ENCODE data around the gene CSRP1.

The CSRP1 gene

GRCh38 chr1:201459052-201459451 is 47.9 kb downstream of the CSRP1 start:
- H3K27me3 Mint-ChIP-seq (ENCODE audit: low read depth), result peaks cover 19% of the 10 kb centered on the region
- H3K36me3 Mint-ChIP-seq (ENCODE audit: low read depth), result peaks cover 1% of the 10 kb centered on the region
- no peak overlapping the region for H3K27ac Mint-ChIP-seq
- peaks cover 7% of the 10 kb centered on the region for H3K4me1 Mint-ChIP-seq (ENCODE audit: low read depth)
- no peak overlapping the region for H3K4me3 Mint-ChIP-seq
- H3K9me3 Mint-ChIP-seq, result no peaks in the 10 kb centered on the region

DNA sequence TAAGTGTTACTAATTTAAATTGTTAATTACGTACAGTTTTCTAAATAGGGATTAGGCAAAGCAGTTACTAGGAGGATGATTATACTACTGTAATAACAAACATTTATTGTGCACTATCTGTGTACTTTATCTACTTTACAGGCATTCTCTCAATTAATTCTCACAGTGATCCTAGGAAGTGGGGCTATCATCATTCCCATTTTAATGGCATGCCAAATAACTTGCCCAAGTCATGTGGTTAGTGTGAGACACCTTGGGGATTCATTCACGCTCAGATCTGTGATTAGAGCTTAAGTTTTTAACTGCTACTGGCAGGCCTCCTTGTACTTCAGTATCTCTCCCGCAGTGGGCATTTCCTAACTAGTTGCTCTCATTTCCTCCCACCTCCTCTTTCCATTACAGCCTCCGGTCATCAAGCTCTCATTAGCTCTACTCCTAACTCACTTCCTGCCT is 49.4 kb downstream of the CSRP1 start:
- Mint-ChIP-seq H3K9me3 (no peaks in the 10 kb centered on the region), H3K36me3 (ENCODE audit: low read depth) (no peaks in the 10 kb centered on the region), H3K4me1 (ENCODE audit: low read depth) (peaks cover 17% of the 10 kb centered on the region), H3K4me3 (no peak overlapping the region), H3K27ac (no peak overlapping the region), H3K27me3 (ENCODE audit: low read depth) (peaks cover 19% of the 10 kb centered on the region)

- Mint-ChIP-seq H3K27ac (no peak overlapping the region), H3K4me3 (no peak overlapping the region), H3K4me1 (ENCODE audit: low read depth) (peaks cover 20% of the 10 kb centered on the region), H3K36me3 (ENCODE audit: low read depth) (no peaks in the 10 kb centered on the region), H3K27me3 (ENCODE audit: low read depth) (peaks cover 22% of the 10 kb centered on the region), H3K9me3 (no peaks in the 10 kb centered on the region)
Observed at GRCh38 chr1:201456499-201457309, 50.2 kb downstream of the CSRP1 start.

DNA sequence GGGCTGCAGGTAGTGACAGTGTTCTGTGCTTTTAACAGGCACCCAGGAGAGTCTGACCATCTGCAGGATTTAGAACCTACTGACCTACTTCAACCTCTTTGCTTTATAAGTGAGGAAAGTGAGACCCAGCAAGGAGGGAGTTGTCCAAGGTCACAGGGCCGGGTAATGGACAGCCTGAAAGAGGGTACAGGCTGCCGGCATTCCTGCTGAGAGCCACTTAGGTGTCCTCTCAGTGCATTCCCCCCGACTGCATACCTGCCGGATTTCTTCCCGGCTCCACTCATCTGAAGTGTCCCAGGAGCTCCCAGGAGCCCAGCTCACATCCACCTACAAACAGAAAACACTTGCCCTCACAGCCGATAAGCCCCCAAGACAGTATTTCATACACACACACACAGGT is 51.8 kb downstream of the CSRP1 start:
- Mint-ChIP-seq H3K36me3 (ENCODE audit: low read depth) (no peaks in the 10 kb centered on the region), H3K4me3 (no peak overlapping the region), H3K27me3 (ENCODE audit: low read depth) (peaks cover 23% of the 10 kb centered on the region), H3K9me3 (no peaks in the 10 kb centered on the region), H3K27ac (no peak overlapping the region), H3K4me1 (ENCODE audit: low read depth) (peaks cover 32% of the 10 kb centered on the region)

DNA sequence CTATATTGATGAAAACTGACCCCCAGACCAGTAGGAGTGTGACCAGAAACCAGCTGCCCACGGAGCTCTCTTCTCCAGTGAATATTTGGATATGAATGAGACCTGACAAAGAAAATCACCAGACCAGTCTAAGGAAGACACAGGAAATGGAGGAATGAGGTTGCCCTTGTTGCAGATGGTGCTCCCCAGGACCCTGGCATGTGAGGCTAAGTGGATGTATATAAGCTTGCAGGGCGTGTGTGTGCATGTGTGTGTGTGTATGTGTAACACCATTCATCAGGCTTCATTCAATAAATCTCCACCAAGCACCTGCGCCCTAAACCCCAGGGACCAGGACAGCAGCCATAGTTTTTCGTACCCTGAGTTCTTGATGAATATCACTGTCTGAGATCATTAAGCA is 52.3 kb downstream of the CSRP1 start:
- Mint-ChIP-seq H3K4me1 (ENCODE audit: low read depth) (peaks cover 34% of the 10 kb centered on the region), H3K4me3 (no peak overlapping the region), H3K27me3 (ENCODE audit: low read depth) (peaks cover 23% of the 10 kb centered on the region), H3K36me3 (ENCODE audit: low read depth) (no peaks in the 10 kb centered on the region), H3K9me3 (no peaks in the 10 kb centered on the region), H3K27ac (no peak overlapping the region)

DNA sequence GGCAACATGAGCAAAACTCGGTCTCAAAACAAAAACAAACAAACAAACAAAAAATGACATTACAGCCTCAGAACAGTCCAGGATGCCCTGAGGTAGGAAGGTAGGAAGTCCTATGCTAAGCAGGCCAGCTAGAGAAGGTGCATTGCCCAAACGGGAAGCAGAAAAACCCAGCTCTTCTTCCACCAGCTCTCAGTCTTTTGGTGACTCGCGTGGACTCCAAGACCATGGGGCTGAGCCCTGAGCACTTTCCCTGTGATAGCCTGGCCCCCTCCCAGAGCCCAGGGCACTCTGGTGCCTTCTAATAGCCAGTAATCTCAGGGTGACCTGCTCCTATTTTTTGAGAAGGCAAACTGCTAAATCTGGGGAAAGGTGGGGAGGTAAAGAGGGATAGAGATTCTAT is 54.1 kb downstream of the CSRP1 start:
- Mint-ChIP-seq H3K27ac (no peak overlapping the region), H3K36me3 (ENCODE audit: low read depth) (no peaks in the 10 kb centered on the region), H3K4me3 (no peak overlapping the region), H3K4me1 (ENCODE audit: low read depth) (peaks cover 40% of the 10 kb centered on the region), H3K27me3 (ENCODE audit: low read depth) (peaks cover 20% of the 10 kb centered on the region), H3K9me3 (no peaks in the 10 kb centered on the region)

GRCh38 chr1:201450721-201451291 is 56.1 kb downstream of the CSRP1 start:
- Mint-ChIP-seq H3K27ac (peak overlapping the region; percentile 57), H3K36me3 (ENCODE audit: low read depth) (no peaks in the 10 kb centered on the region), H3K4me3 (no peak overlapping the region), H3K9me3 (no peaks in the 10 kb centered on the region), H3K4me1 (ENCODE audit: low read depth) (peaks cover 42% of the 10 kb centered on the region), H3K27me3 (ENCODE audit: low read depth) (peaks cover 22% of the 10 kb centered on the region)

DNA sequence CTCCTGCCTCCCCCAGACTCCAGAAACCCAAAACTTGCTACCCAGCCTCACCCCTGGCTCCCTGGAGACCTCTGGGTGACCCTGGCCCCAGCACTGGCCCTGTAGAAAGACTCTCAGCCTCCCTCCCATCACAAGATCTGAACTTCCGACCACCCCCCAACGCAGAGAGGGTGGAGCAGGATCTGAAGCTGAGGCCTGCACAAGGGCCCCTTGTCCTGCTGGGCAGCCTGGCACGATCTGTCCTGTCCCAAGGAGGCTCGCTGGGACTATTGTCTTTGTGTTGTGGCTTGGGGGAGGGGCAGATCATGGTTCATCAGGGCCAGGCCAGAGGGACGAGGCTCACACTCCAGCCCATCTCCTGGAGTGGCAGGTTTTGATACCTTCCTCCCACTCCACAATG is 57.9 kb downstream of the CSRP1 start:
- H3K9me3 Mint-ChIP-seq, result no peaks in the 10 kb centered on the region
- H3K4me1 Mint-ChIP-seq (ENCODE audit: low read depth), result peaks cover 41% of the 10 kb centered on the region
- H3K27me3 Mint-ChIP-seq (ENCODE audit: low read depth), result peaks cover 21% of the 10 kb centered on the region
- H3K36me3 Mint-ChIP-seq (ENCODE audit: low read depth), result no peaks in the 10 kb centered on the region
- no peak overlapping the region for H3K27ac Mint-ChIP-seq
- no peak overlapping the region for H3K4me3 Mint-ChIP-seq

GRCh38 chr1:201447903-201448871 is 58.7 kb downstream of the CSRP1 start:
- H3K27ac Mint-ChIP-seq, result no peak overlapping the region
- H3K4me1 Mint-ChIP-seq (ENCODE audit: low read depth), result peaks cover 37% of the 10 kb centered on the region

DNA sequence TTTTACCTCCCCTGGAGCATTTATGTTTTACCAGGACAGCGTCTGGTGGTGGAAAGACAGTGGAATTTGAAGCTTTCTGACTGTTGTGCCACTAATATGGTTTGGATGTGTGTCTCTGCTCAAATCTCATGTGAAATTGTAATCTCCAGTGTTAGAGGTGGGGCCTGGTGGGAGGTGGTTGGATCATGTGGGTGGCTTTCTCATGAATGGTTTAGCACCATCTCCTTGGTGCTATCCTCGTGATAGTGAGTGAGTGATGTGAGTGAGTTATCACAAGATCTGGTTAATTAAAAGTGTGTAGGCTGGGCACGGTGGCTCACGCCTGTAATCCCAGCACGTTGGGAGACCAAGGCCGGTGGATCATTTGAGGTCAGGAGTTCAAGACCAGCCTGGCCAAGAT is 61.6 kb downstream of the CSRP1 start:
- H3K4me3 Mint-ChIP-seq, result no peak overlapping the region
- peaks cover 18% of the 10 kb centered on the region for H3K4me1 Mint-ChIP-seq (ENCODE audit: low read depth)
- no peak overlapping the region for H3K27ac Mint-ChIP-seq
- H3K36me3 Mint-ChIP-seq (ENCODE audit: low read depth), result no peaks in the 10 kb centered on the region
- H3K27me3 Mint-ChIP-seq (ENCODE audit: low read depth), result peaks cover 28% of the 10 kb centered on the region
- no peaks in the 10 kb centered on the region for H3K9me3 Mint-ChIP-seq

More at GRCh38 chr1:201447903-201448871, 58.7 kb downstream of the CSRP1 start:
- no peaks in the 10 kb centered on the region for H3K9me3 Mint-ChIP-seq
- peaks cover 21% of the 10 kb centered on the region for H3K27me3 Mint-ChIP-seq (ENCODE audit: low read depth)
- H3K4me3 Mint-ChIP-seq, result no peak overlapping the region
- no peaks in the 10 kb centered on the region for H3K36me3 Mint-ChIP-seq (ENCODE audit: low read depth)

- Mint-ChIP-seq H3K4me1 (ENCODE audit: low read depth) (peaks cover 15% of the 10 kb centered on the region), H3K27ac (no peak overlapping the region)
Observed at GRCh38 chr1:201444792-201445191, 62.1 kb downstream of the CSRP1 start.

DNA sequence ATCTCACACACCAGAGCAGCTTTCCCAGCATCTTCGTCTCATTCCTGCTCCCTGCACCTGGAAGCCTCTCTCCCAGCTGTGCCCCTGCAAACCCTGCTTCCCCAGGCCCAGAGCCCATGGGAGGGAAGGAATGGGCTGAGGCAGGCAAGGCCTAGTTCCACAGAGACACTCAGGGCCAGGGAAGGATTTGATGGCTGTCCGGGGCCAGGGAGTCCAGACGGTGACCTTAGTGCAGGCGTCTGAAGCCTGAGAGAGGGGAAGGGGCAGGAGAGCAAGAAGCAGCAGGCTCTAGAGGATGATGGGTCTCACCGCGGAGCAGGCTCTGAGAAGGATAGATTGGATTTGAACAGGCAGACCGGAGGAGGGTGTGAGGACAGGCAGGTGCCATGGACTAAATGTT is 63.2 kb downstream of the CSRP1 start:
- no peak overlapping the region for H3K4me3 Mint-ChIP-seq
- peaks cover 36% of the 10 kb centered on the region for H3K27me3 Mint-ChIP-seq (ENCODE audit: low read depth)
- H3K4me1 Mint-ChIP-seq (ENCODE audit: low read depth), result peaks cover 15% of the 10 kb centered on the region
- H3K36me3 Mint-ChIP-seq (ENCODE audit: low read depth), result no peaks in the 10 kb centered on the region
- no peaks in the 10 kb centered on the region for H3K9me3 Mint-ChIP-seq
- H3K27ac Mint-ChIP-seq, result no peak overlapping the region

More at GRCh38 chr1:201444792-201445191, 62.1 kb downstream of the CSRP1 start:
- Mint-ChIP-seq H3K4me3 (no peak overlapping the region), H3K9me3 (no peaks in the 10 kb centered on the region), H3K36me3 (ENCODE audit: low read depth) (no peaks in the 10 kb centered on the region), H3K27me3 (ENCODE audit: low read depth) (peaks cover 30% of the 10 kb centered on the region)

- H3K4me3 Mint-ChIP-seq, result no peak overlapping the region
- no peaks in the 10 kb centered on the region for H3K9me3 Mint-ChIP-seq
- H3K36me3 Mint-ChIP-seq (ENCODE audit: low read depth), result no peaks in the 10 kb centered on the region
- H3K4me1 Mint-ChIP-seq (ENCODE audit: low read depth), result peaks cover 4% of the 10 kb centered on the region
- peaks cover 39% of the 10 kb centered on the region for H3K27me3 Mint-ChIP-seq (ENCODE audit: low read depth)
- H3K27ac Mint-ChIP-seq, result no peak overlapping the region
Observed at GRCh38 chr1:201436969-201437368, 70.0 kb downstream of the CSRP1 start.

- no peak overlapping the region for H3K4me3 Mint-ChIP-seq
- no peaks in the 10 kb centered on the region for H3K36me3 Mint-ChIP-seq (ENCODE audit: low read depth)
- H3K27ac Mint-ChIP-seq, result no peak overlapping the region
- H3K4me1 Mint-ChIP-seq (ENCODE audit: low read depth), result peaks cover 4% of the 10 kb centered on the region
- no peaks in the 10 kb centered on the region for H3K9me3 Mint-ChIP-seq
- H3K27me3 Mint-ChIP-seq (ENCODE audit: low read depth), result peaks cover 33% of the 10 kb centered on the region
Observed at GRCh38 chr1:201436393-201436792, 70.5 kb downstream of the CSRP1 start.
